ENCODE data around the gene TECR. TPM values are rescaled to one million over a fixed set of nuclear protein-coding genes. Genes with fewer than 3 reads are reported as not detected.

TECR gene
- 100 to 1,000 TPM; 142 to 176 TPM for total RNA-seq

- Mint-ChIP-seq H3K9me3 (ENCODE audit: low read depth) (no peaks in the 10 kb centered on the region), H3K4me1 (peaks cover 24% of the 10 kb centered on the region), H3K27me3 (no peaks in the 10 kb centered on the region), H3K27ac (peak within 1 kb of the TSS; percentile 95), H3K36me3 (peaks cover 3% of the 10 kb centered on the region), H3K4me3 (peak within 1 kb of the TSS; percentile 90)
- CTCF ChIA-PET: interaction anchor here (0.8 to 1.5 kb wide), 4 partner anchors 9 to 393 kb away, joined by 3 to 4 read pairs (median 4); partner anchors contain the start of gene ASF1B
- ATAC-seq (peak; percentile 98), DNase-seq (peak; percentile 100)
Observed at GRCh38 chr19:14529254-14530004, at the start of gene TECR. Gene TECR, plus strand, starts transcription at chr19:14529594. Its CDS starts 103 bp downstream, at chr19:14529697.

DNA sequence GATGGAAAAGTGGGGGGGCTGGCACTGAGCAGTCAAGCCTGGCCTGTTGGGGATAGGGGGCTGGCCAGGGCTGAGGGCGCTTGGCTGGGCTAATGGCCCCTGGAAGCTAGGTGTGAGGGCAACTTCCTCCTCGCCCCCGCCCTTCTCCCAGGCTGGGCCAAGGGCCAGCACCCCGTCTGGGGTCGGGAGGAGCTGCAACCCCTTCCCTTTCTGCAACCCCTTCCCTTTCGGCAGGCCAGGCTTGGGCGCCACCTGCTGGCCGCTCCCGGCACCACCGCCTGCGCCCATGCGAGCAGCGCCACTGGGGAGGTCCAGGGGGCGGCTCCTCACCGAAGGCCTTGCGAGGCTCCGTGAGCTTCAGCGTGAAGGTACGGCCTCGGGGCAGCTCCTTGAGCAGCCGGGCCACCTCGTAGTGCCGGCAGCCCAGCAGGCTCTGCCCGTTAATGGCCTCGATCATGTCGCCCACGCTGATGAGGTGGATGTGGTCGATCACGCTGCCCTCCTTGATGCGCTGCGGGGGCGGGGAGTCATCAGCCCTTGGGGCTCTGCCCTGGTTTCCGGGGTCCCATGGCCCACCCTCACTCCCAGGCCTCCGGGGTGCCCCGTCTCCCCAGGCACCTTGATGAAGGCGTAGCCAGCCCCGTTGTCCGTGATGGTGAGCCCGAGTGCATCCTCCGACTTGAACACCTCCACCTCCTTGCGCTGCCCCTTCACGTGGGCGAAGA is 49.3 kb upstream of the TECR start:
- DNase-seq (peak; percentile 79), ATAC-seq (peak; percentile 83)
- Mint-ChIP-seq H3K9me3 (ENCODE audit: low read depth) (no peaks in the 10 kb centered on the region), H3K4me1 (peaks cover 18% of the 10 kb centered on the region), H3K36me3 (no peaks in the 10 kb centered on the region), H3K27me3 (no peaks in the 10 kb centered on the region), H3K27ac (no peak overlapping the region), H3K4me3 (no peak overlapping the region)
- CTCF ChIA-PET: interaction anchor here (0.6 to 6.2 kb wide), 40 partner anchors 8 to 1595 kb away, joined by 3 to 90 read pairs (median 6); partner anchors contain the start of genes ADGRE5, ASF1B, DDX39A and DNAJB1

- no peaks in the 10 kb centered on the region for H3K36me3 Mint-ChIP-seq
- no peaks in the 10 kb centered on the region for H3K27me3 Mint-ChIP-seq
- peaks cover 15% of the 10 kb centered on the region for H3K4me1 Mint-ChIP-seq
- no peak overlapping the region for H3K27ac Mint-ChIP-seq
- H3K4me3 Mint-ChIP-seq: no peak overlapping the region
- ATAC-seq: no peak
- no peaks in the 10 kb centered on the region for H3K9me3 Mint-ChIP-seq (ENCODE audit: low read depth)
- CTCF ChIA-PET: interaction anchor here (0.6 to 6.2 kb wide), 36 partner anchors 8 to 399 kb away, joined by 3 to 90 read pairs (median 6); partner anchors contain the start of genes ADGRE5, ASF1B, DDX39A and DNAJB1
- DNase-seq: no peak
Observed at GRCh38 chr19:14480700-14481079, 48.7 kb upstream of the TECR start.

DNA sequence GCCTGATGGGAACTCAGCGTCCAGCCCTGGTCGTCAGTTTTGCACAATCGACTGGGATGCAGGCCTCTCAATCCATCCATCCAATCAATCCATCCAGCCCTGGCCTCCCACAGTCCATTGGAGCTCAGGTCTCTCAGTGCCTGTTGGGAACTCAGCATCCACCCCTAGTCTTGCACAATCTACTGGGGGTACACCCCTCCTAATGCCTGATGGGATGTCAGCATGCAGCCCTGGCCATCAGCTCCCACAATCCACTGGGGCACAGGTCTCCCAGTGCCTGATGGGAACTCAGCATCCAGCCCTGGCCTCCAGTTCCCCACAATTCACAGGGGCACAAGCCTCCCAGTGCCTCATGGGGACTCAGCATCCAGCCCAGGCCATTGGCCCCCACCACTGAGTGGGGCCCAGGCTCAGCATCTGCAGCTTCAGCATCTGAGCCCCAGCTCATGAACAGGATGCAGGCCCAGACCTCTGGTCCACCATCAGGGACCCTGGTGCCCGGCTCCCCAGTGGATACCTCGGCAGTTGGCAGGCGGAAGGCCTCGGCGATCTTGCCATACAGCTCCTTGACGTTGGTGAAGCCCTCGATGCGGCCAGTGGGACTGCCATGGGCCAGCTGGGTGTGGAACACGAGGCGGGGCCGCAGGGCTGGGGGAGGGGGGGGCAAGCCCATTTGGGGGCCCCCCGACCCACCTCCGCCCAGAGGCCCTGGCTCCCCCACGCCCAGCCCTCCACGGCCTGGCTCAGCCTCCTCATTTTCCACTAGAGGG is 47.0 kb upstream of the TECR start:
- Mint-ChIP-seq H3K4me3 (no peak overlapping the region), H3K27ac (no peak overlapping the region), H3K36me3 (no peaks in the 10 kb centered on the region), H3K27me3 (no peaks in the 10 kb centered on the region), H3K4me1 (peaks cover 13% of the 10 kb centered on the region), H3K9me3 (ENCODE audit: low read depth) (no peaks in the 10 kb centered on the region)
- CTCF ChIA-PET: interaction anchor here (1.1 to 6.2 kb wide), 8 partner anchors 10 to 346 kb away, joined by 3 to 90 read pairs (median 24); partner anchors contain the start of genes ASF1B, DDX39A and PKN1
- ATAC-seq (no peak), DNase-seq (no peak)

GRCh38 chr19:14487370-14488125 is 41.8 kb upstream of the TECR start:
- no peak overlapping the region for H3K4me3 Mint-ChIP-seq
- peaks cover 6% of the 10 kb centered on the region for H3K4me1 Mint-ChIP-seq
- H3K27me3 Mint-ChIP-seq: no peaks in the 10 kb centered on the region
- CTCF ChIA-PET: interaction anchor here (1.1 to 5.3 kb wide), 11 partner anchors 9 to 351 kb away, joined by 3 to 29 read pairs (median 5); partner anchors contain the start of genes PKN1 and PTGER1
- H3K27ac Mint-ChIP-seq: no peak overlapping the region
- H3K9me3 Mint-ChIP-seq (ENCODE audit: low read depth): no peaks in the 10 kb centered on the region
- DNase-seq (no peak), ATAC-seq (no peak)
- H3K36me3 Mint-ChIP-seq: peaks cover 3% of the 10 kb centered on the region

DNA sequence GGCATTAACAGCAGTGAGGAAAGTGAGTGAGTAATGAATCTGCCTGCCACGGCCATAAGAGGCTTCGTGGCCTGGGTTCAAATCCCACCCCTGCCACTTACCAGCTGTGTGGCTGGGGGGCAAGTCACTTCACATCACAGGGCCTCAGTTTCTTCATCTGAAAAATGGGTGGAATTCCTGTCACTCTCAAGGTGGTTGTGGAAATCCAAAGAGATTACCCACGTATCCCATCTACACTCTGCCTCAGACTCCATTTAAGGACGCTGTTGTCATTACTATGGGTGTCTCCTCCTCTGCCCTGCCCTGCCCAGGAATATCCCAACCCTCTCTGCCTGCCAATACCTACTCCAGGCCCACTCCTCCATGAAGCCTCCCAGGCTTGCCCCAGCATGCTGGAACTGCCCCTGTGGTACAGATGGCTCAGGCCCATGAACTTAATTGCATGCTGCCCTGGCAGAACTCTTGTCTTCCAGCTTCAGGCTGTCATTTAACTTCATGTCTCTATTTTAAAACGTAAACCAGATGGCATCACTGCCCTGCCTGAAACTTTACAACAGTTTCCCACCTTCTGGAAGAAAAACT is 36.5 kb upstream of the TECR start:
- Mint-ChIP-seq H3K27me3 (peaks cover 7% of the 10 kb centered on the region), H3K36me3 (peaks cover 4% of the 10 kb centered on the region), H3K4me1 (peaks cover 18% of the 10 kb centered on the region), H3K4me3 (no peak overlapping the region), H3K9me3 (ENCODE audit: low read depth) (no peaks in the 10 kb centered on the region), H3K27ac (no peak overlapping the region)
- CTCF ChIA-PET: interaction anchor here (1.2 to 2.1 kb wide), 4 partner anchors 12 to 15 kb away, joined by 3 to 5 read pairs (median 4); no protein-coding TSS in a partner anchor
- ATAC-seq (no peak), DNase-seq (no peak)

DNA sequence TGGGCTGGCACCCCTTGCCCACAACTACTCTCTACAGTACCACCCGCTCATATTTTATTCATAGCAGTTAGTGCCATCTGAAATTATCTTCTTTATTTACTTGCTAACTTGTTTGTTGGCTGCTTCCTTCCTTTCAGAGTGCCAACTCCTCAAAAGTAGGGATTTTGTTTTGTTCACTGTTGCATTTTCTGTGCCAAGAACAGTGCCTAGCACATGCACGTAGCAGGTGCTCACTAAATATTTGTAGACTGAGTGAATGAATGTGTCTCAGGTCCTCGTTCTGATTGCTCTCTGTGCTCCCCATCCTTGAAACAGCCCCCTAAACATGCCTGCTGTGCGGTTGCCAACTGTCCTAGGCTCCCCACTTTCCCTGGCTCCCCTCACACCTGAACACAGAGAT is 35.0 kb upstream of the TECR start:
- peaks cover 7% of the 10 kb centered on the region for H3K27me3 Mint-ChIP-seq

DNA sequence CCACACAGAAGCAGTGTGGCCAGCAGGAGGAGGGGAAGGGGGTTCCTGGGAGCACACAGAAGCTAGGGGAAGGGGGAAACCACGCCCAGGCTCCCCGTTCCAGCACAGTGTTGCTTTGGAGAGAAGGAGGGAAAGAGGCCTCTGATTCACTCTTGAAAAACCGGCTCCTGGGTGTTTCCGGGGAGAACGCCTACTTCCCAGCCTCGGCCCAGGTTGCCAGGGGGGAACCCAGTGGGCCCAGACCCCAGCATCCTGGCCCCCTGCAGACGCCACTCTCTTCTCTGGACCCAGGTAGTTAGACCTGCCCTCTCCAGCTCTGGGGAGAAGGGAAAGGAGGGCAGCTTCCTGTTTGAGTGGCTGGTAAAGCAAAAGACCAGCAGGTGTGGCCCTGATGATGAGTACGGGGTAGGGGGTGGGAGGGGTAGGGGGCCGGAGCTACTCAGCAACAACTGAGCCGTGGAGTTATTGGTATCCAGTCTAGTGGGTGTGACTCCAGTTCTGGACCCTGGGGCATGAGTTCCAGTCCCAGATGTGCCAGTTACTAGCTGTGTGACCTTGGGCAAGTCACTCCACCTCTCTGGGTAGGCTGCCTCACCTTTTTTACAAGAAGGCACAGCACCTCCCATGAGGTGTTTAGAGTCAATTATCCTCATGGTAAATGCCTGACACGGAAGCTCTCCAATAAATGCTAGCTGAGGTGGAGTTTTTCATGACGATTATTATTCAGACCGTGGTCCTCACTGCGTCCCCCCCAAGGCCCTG is 34.3 kb upstream of the TECR start:
- peaks cover 7% of the 10 kb centered on the region for H3K27me3 Mint-ChIP-seq
- DNase-seq (no peak), ATAC-seq (no peak)
- CTCF ChIA-PET: interaction anchor here (0.6 to 4.3 kb wide), 11 partner anchors 9 to 358 kb away, joined by 3 to 29 read pairs (median 7); partner anchors contain the start of gene ASF1B
- no peaks in the 10 kb centered on the region for H3K9me3 Mint-ChIP-seq (ENCODE audit: low read depth)
- H3K27ac Mint-ChIP-seq: peak overlapping the region; percentile 24
- peaks cover 2% of the 10 kb centered on the region for H3K36me3 Mint-ChIP-seq
- H3K4me3 Mint-ChIP-seq: peak overlapping the region; percentile 78
- peaks cover 18% of the 10 kb centered on the region for H3K4me1 Mint-ChIP-seq

More for the DNA sequence above, 35.0 kb upstream of the TECR start:
- Mint-ChIP-seq H3K4me3 (peak overlapping the region; percentile 36), H3K36me3 (peaks cover 3% of the 10 kb centered on the region), H3K4me1 (peaks cover 18% of the 10 kb centered on the region), H3K9me3 (ENCODE audit: low read depth) (no peaks in the 10 kb centered on the region), H3K27ac (peak overlapping the region; percentile 34)
- CTCF ChIA-PET: interaction anchor here (1.3 to 4.3 kb wide), 5 partner anchors 10 to 347 kb away, joined by 3 to 29 read pairs (median 16); no protein-coding TSS in a partner anchor
- ATAC-seq: no peak
- DNase-seq: no peak

- DNase-seq (no peak), ATAC-seq (no peak)
- H3K36me3 Mint-ChIP-seq: peaks cover 2% of the 10 kb centered on the region
- H3K27me3 Mint-ChIP-seq: peaks cover 7% of the 10 kb centered on the region
- CTCF ChIA-PET: interaction anchor here (0.6 to 4.3 kb wide), 12 partner anchors 8 to 359 kb away, joined by 3 to 29 read pairs (median 6); partner anchors contain the start of genes ASF1B and PTGER1
- peaks cover 18% of the 10 kb centered on the region for H3K4me1 Mint-ChIP-seq
- no peaks in the 10 kb centered on the region for H3K9me3 Mint-ChIP-seq (ENCODE audit: low read depth)
- peak overlapping the region; percentile 24 for H3K27ac Mint-ChIP-seq
- H3K4me3 Mint-ChIP-seq: peak overlapping the region; percentile 78
Observed at GRCh38 chr19:14495672-14496028, 33.7 kb upstream of the TECR start.

DNA sequence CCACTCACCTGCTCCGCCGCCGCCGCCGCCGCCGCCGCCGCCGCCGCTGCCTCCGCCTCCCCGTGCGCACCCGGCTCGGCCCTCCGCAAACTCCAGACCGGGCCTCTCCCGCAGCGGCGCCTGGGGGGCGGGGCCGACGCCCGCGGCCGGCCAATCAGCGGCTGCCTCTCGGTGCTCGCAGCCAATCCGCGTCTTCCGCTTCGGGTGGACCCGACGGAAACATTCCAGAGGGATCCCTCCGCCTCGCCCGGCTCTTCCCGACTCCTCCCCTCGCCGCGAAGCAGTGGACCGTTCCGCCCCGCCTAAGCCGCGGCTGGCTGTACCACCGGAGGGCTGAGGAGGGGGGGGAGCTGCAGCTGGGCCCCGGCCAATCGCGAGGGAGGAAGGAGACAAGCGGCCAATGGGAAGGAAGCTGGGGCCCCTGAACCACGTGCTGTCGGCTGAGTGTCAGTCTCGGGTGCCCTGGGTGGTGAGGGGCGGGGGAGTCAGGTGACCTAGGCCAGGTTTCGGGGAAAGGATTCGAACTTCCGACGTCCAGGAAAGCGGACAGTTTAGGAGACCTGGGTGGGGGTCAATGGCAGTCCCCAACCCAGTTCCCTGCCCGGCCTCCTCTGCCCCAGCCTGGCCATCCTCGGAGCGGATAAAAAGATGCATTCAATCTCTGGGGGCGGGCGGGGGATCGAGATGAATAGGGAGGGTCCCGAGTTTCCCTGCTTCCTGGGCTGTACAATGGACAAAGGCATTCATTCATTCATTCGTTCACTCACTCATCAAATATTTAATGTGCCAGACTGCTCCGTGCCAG is 33.2 kb upstream of the TECR start, which contains the start of gene GIPC1:
GIPC1 (minus strand) TSS at position 99 of the 805 bp plus-strand sequence. CDS start 13,151 bp downstream, outside the sequence.
- ATAC-seq (peak; percentile 96), DNase-seq (peak; percentile 83)
- CTCF ChIA-PET: interaction anchor here (0.6 to 4.3 kb wide), 11 partner anchors 8 to 359 kb away, joined by 3 to 29 read pairs (median 7); partner anchors contain the start of genes ASF1B and PTGER1
- H3K27ac Mint-ChIP-seq: peak within 1 kb of the TSS; percentile 24
- peak within 1 kb of the TSS; percentile 78 for H3K4me3 Mint-ChIP-seq
- peaks cover 18% of the 10 kb centered on the region for H3K4me1 Mint-ChIP-seq
- peaks cover 2% of the 10 kb centered on the region for H3K36me3 Mint-ChIP-seq
- no peaks in the 10 kb centered on the region for H3K9me3 Mint-ChIP-seq (ENCODE audit: low read depth)
- H3K27me3 Mint-ChIP-seq: peaks cover 7% of the 10 kb centered on the region

All from activated CD8-positive, alpha-beta memory T cell treated with anti-CD3 and anti-CD28 coated beads, Interleukin-2, amount 10 ng/mL, durations not matched to agents 7 days and 5 days (primary cell).